ENCODE results near the gene TENM3.

The TENM3 gene

DNA sequence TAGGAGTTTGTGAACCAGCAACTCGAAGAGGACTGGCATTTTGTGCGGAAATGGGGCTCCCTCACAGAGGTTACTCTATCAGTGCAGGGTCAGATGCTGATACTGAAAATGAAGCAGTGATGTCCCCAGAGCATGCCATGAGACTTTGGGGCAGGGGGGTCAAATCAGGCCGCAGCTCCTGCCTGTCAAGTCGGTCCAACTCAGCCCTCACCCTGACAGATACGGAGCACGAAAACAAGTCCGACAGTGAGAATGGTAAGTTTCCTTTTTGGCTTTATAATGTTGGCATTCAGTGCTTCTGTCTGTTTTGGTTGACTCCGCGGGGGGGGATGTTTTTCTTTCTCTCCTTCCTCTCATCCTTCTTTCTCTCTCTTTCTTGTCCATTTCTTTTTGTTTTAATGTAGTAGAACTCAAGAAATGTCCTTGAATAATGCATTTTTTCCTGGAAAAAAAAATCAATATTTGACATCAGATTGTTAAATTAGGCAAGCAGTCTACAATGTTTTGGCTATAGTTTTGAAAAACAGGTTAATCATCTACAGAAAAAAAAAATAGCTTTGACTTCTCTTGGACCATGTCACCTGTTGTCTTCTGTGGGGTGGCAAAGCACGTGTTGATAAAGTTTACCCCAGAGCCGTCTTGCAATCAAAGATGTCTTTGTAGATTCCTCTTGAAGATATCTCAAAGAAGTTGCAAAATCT, 103.6 kb downstream of the TENM3 start:
- TF ChIP-seq CTCF (conservative IDR thresholded peaks at IDR 0.05) (no peak), ZFX (IDR thresholded peaks at IDR 0.05) (no peak)

DNA sequence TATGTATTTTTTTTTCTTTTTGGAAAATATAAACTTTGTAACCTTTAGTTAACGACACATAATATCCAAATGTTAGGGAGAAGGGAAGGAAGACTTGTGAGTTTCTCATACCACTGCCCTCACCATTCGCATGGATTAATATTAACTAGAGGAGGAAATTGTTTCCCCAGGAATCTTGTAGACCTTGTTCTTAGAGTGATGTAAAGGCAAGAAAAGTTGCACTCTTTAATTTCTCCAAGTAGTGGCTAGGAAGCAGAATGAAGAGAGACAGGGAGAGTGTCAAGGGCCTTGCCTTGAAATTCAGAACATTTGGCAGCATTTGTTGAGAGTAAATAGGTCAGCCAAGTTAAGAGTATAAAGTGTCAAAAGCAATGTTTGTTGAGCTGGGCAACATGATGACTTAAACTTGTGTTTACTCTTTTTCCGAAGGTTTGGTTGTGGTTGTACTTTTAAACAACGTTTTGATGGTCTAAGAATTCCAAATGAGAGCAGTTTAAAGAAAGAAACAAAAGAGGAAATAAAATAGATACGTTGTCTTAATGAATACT, 105.7 kb downstream of the TENM3 start:
- no peak overlapping the region for H3K27ac ChIP-seq
- TF ChIP-seq CTCF (conservative IDR thresholded peaks at IDR 0.05) (no peak), ZFX (IDR thresholded peaks at IDR 0.05) (no peak)

More for the DNA sequence above, 103.6 kb downstream of the TENM3 start:
- no peak overlapping the region for H3K27ac ChIP-seq

DNA sequence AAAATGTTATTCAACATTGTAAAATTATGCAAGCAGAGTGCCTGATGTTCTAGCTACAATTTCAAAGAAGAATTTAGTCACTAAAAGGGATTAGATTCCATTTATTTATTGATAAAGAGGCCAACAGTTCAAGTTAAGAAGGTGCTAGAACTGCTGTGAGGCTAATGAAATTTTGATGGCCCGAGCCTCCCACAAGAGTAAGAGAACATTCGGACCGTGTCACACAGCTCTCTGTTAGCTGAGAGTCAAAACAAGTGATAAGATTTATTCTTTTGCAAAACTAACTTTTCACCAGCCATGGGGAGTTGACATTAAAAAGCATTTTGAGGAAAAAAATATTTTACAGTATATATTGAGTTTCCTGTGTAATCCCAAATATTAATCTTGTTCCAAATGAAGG, 106.8 kb downstream of the TENM3 start:
- TF ChIP-seq ZFX (IDR thresholded peaks at IDR 0.05) (no peak), CTCF (conservative IDR thresholded peaks at IDR 0.05) (no peak)
- no peak overlapping the region for H3K27ac ChIP-seq

GRCh38 chr4:182351485-182351884, 108.3 kb downstream of the TENM3 start:
- TF ChIP-seq CTCF (conservative IDR thresholded peaks at IDR 0.05) = no peak
- no peak for TF ChIP-seq ZFX (IDR thresholded peaks at IDR 0.05)
- no peak overlapping the region for H3K27ac ChIP-seq

GRCh38 chr4:182354106-182354505, 110.9 kb downstream of the TENM3 start:
- H3K27ac ChIP-seq = no peak overlapping the region

GRCh38 chr4:182354867-182355266, 111.7 kb downstream of the TENM3 start:
- TF ChIP-seq ZFX (IDR thresholded peaks at IDR 0.05) = no peak
- no peak for TF ChIP-seq CTCF (conservative IDR thresholded peaks at IDR 0.05)
- no peak overlapping the region for H3K27ac ChIP-seq

More at GRCh38 chr4:182354106-182354505, 110.9 kb downstream of the TENM3 start:
- no peak for TF ChIP-seq ZFX (IDR thresholded peaks at IDR 0.05)
- TF ChIP-seq CTCF (conservative IDR thresholded peaks at IDR 0.05) = no peak

DNA sequence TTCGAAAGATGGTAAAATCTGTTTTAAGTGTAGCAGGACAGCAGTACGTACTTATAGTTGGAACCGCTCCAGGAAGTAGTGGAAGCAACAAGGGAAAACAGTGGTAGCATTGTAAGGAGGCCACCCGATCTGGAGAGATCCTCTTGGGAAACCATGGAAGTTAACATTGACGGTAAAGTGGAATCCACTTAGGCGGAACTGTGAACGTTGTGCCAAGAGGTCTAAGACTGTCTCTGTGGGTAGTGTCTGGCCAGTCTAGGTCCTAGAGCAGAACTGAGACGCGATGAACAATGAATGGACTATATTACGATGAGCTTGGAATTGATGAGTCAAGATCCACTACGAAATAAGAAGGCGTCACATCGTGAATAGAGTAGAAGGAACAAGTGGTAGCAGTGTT, 124.0 kb downstream of the TENM3 start:
- TF ChIP-seq ZFX (IDR thresholded peaks at IDR 0.05) = no peak
- no peak for TF ChIP-seq CTCF (conservative IDR thresholded peaks at IDR 0.05)
- H3K27ac ChIP-seq = no peak overlapping the region

All from C4-2B (cell line).